GM23338 (cell line): ENCODE results near the gene PIGR. TPM values are rescaled to one million over a fixed set of nuclear protein-coding genes. Genes with fewer than 3 reads are reported as not detected.

Source experiments
- ATAC-seq: fragments of 200-7000 bp; cut with Tn5 transposase; 3 replicates; pipeline ENCODE4 v1.9.1; 2020
- DNase-seq: peaks from one replicate; pipeline ENCODE4 v3.0.0-alpha.2; 2015; ENCODE audit warnings: low spot score
- H2AFZ ChIP-seq: fragments of 200-600 bp; sonication (generic); 2 replicates; pipeline ENCODE4 v1.8.0; 2016; ENCODE audit warnings: antibody characterized with exemption, mild to moderate bottlenecking, moderate library complexity
- H3F3A ChIP-seq: fragments of 200-600 bp; sonication (generic); replicated peaks from 2 replicates; pipeline ENCODE4 v1.8.0; 2017; ENCODE audit warnings: antibody characterized with exemption, mixed run types, low read depth
- H3K27ac ChIP-seq: fragments of 200-600 bp; sonication (generic); 2 replicates; pipeline ENCODE4 v1.6.1; 2016; ENCODE audit warnings: low read depth
- H3K27me3 ChIP-seq: fragments of 200-600 bp; sonication (generic); 2 replicates; pipeline ENCODE4 v1.8.0; 2016; ENCODE audit warnings: mild to moderate bottlenecking, mixed run types, moderate library complexity; ENCODE audit not compliant: insufficient read depth
- H3K36me3 ChIP-seq: fragments of 200-600 bp; sonication (generic); 2 replicates; pipeline ENCODE4 v1.8.0; 2016; ENCODE audit warnings: mild to moderate bottlenecking; ENCODE audit not compliant: insufficient read depth
- H3K4me1 ChIP-seq: fragments of 200-600 bp; sonication (generic); 2 replicates; pipeline ENCODE4 v1.8.0; 2016; ENCODE audit warnings: mild to moderate bottlenecking, moderate library complexity; ENCODE audit not compliant: insufficient read depth
- H3K4me2 ChIP-seq: fragments of 200-600 bp; sonication (generic); 2 replicates; pipeline ENCODE4 v1.7.1; 2017; ENCODE audit warnings: mixed run types
- H3K4me3 ChIP-seq: fragments of 200-600 bp; sonication (generic); 2 replicates; pipeline ENCODE4 v1.6.1; 2016; ENCODE audit warnings: mixed run types
- H3K79me2 ChIP-seq: fragments of 200-600 bp; sonication (generic); replicated peaks from 2 replicates; pipeline ENCODE4 v1.8.0; 2017; ENCODE audit warnings: mild to moderate bottlenecking; ENCODE audit not compliant: insufficient read depth
- H3K9me2 ChIP-seq: fragments of 200-600 bp; sonication (generic); 2 replicates; pipeline ENCODE4 v1.8.0; 2017; ENCODE audit not compliant: insufficient read depth
- H4K20me1 ChIP-seq: fragments of 200-600 bp; sonication (generic); replicated peaks from 2 replicates; pipeline ENCODE4 v1.8.0; 2017; ENCODE audit warnings: mild to moderate bottlenecking; ENCODE audit not compliant: insufficient read depth
- H3K27ac Mint-ChIP-seq: 2 replicates; pipeline ENCODE4 v1.8.0; 2020; ENCODE audit warnings: inconsistent platforms, mild to moderate bottlenecking, moderate library complexity, mixed read lengths
- H3K27me3 Mint-ChIP-seq: 3 replicates; pipeline ENCODE4 v1.8.0; 2022; ENCODE audit warnings: low read depth, mild to moderate bottlenecking, moderate library complexity, mixed read lengths, inconsistent platforms; ENCODE audit not compliant: insufficient read depth, poor library complexity
- H3K36me3 Mint-ChIP-seq: 3 replicates; pipeline ENCODE4 v1.8.0; 2021; ENCODE audit warnings: low read depth, mild to moderate bottlenecking, inconsistent platforms, moderate library complexity, mixed read lengths
- H3K4me1 Mint-ChIP-seq: 3 replicates; pipeline ENCODE4 v1.8.0; 2020; ENCODE audit warnings: mild to moderate bottlenecking, inconsistent platforms, mixed read lengths
- H3K4me3 Mint-ChIP-seq: 3 replicates; pipeline ENCODE4 v1.8.0; 2021; ENCODE audit warnings: moderate library complexity, mild to moderate bottlenecking, inconsistent platforms, mixed read lengths
- H3K9me3 Mint-ChIP-seq: 3 replicates; pipeline ENCODE4 v1.8.0; 2020; ENCODE audit warnings: moderate library complexity, mild to moderate bottlenecking, inconsistent platforms, mixed read lengths
- ETS1 ChIP-seq: IDR thresholded peaks from 2 replicates; pipeline ENCODE4 v1.6.1; 2016; ENCODE audit warnings: antibody characterized with exemption
- EZH2 ChIP-seq: fragments of 200-600 bp; sonication (generic); IDR thresholded peaks from one replicate; pipeline ENCODE4 v1.8.0; 2017; ENCODE audit warnings: antibody characterized with exemption, mild to moderate bottlenecking, low read depth; ENCODE audit not compliant: unreplicated experiment
- EZH2phosphoT487 ChIP-seq: fragments of 200-600 bp; sonication (generic); IDR thresholded peaks from one replicate; pipeline ENCODE4 v1.8.1; 2018; ENCODE audit warnings: antibody characterized with exemption; ENCODE audit not compliant: unreplicated experiment
- NANOG ChIP-seq: IDR thresholded peaks from 2 replicates; pipeline ENCODE4 v1.6.1; 2016; ENCODE audit warnings: antibody characterized with exemption, borderline replicate concordance
- POLR2AphosphoS5 ChIP-seq: IDR thresholded peaks from 2 replicates; pipeline ENCODE4 v1.6.1; 2016; ENCODE audit warnings: antibody characterized with exemption, low read depth
- ZNF114 ChIP-seq: fragments of 250-450 bp; sonication (Bioruptor Pico); IDR thresholded peaks from 2 replicates; pipeline ENCODE4 v1.5.0; 2020; ENCODE audit warnings: mild to moderate bottlenecking, moderate library complexity
- polyA plus RNA-seq: library from polyadenylated mRNA; unstranded; fragments of >200 nt; fragmentation: Nextera tagmentation; extraction: Ambion mirVana; gene quantifications from 2 replicates; pipeline ENCODE4 v1.2.1, GENCODE V29; 2016
- total RNA-seq: library from RNA; depleted of rRNA; stranded (reverse); fragments of >200 nt; shearing (Covaris generic); gene quantifications from 2 replicates; pipeline ENCODE4 v1.2.3, GENCODE V29; 2014
- TF ChIP-seq, protein P1 (sequence below): fragments of 250-450 bp; sonication (Bioruptor Pico); IDR thresholded peaks from 2 replicates; pipeline ENCODE4 v1.5.0; 2020; ENCODE audit warnings: mild to moderate bottlenecking, moderate library complexity

Gene PIGR
- total and polyA plus RNA-seq, 2 experiments from 2014 or later, result not detected

DNA sequence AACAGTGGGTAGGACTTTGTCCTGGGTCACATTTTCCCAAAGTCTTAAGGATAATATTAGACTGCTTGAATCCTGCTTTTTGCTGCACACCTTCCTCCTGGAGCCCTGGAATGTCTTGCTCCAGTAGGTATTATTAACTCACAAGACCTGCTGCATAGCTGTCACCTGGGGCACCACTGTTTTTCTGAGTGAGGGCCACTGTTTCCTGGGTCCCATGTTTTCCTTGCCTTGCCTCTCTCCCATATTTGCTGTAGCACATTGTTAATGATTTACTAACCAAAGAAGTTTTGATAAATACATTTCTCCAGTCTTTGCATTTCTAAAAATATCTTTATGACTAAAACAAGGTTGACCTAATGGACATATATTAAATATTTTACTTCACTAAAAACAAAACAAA is 46.5 kb upstream of the PIGR start:
- Histone ChIP-seq H3K4me1 (no peaks in the 10 kb centered on the region), H3K79me2 (no peaks in the 10 kb centered on the region), H4K20me1 (no peaks in the 10 kb centered on the region), H3K4me2 (no peak overlapping the region), H3F3A (no peaks in the 10 kb centered on the region), H3K4me3 (no peak overlapping the region), H3K9me2 (no peaks in the 10 kb centered on the region), H2AFZ (no peak overlapping the region), H3K27me3 (no peaks in the 10 kb centered on the region), H3K27ac (no peak overlapping the region), H3K36me3 (no peaks in the 10 kb centered on the region)
- DNase-seq (no peak), ATAC-seq (no peak)
- Mint-ChIP-seq H3K9me3 (no peaks in the 10 kb centered on the region), H3K4me3 (no peak overlapping the region), H3K27ac (no peak overlapping the region), H3K4me1 (no peaks in the 10 kb centered on the region; the same call in 2 of the 3 replicates), H3K36me3 (no peaks in the 10 kb centered on the region), H3K27me3 (peaks cover 5% of the 10 kb centered on the region)
- TF ChIP-seq EZH2 (no peak), POLR2AphosphoS5 (no peak), ETS1 (no peak), NANOG (no peak), EZH2phosphoT487 (no peak), ZNF114 (no peak)
- TF ChIP-seq, protein P1, sequence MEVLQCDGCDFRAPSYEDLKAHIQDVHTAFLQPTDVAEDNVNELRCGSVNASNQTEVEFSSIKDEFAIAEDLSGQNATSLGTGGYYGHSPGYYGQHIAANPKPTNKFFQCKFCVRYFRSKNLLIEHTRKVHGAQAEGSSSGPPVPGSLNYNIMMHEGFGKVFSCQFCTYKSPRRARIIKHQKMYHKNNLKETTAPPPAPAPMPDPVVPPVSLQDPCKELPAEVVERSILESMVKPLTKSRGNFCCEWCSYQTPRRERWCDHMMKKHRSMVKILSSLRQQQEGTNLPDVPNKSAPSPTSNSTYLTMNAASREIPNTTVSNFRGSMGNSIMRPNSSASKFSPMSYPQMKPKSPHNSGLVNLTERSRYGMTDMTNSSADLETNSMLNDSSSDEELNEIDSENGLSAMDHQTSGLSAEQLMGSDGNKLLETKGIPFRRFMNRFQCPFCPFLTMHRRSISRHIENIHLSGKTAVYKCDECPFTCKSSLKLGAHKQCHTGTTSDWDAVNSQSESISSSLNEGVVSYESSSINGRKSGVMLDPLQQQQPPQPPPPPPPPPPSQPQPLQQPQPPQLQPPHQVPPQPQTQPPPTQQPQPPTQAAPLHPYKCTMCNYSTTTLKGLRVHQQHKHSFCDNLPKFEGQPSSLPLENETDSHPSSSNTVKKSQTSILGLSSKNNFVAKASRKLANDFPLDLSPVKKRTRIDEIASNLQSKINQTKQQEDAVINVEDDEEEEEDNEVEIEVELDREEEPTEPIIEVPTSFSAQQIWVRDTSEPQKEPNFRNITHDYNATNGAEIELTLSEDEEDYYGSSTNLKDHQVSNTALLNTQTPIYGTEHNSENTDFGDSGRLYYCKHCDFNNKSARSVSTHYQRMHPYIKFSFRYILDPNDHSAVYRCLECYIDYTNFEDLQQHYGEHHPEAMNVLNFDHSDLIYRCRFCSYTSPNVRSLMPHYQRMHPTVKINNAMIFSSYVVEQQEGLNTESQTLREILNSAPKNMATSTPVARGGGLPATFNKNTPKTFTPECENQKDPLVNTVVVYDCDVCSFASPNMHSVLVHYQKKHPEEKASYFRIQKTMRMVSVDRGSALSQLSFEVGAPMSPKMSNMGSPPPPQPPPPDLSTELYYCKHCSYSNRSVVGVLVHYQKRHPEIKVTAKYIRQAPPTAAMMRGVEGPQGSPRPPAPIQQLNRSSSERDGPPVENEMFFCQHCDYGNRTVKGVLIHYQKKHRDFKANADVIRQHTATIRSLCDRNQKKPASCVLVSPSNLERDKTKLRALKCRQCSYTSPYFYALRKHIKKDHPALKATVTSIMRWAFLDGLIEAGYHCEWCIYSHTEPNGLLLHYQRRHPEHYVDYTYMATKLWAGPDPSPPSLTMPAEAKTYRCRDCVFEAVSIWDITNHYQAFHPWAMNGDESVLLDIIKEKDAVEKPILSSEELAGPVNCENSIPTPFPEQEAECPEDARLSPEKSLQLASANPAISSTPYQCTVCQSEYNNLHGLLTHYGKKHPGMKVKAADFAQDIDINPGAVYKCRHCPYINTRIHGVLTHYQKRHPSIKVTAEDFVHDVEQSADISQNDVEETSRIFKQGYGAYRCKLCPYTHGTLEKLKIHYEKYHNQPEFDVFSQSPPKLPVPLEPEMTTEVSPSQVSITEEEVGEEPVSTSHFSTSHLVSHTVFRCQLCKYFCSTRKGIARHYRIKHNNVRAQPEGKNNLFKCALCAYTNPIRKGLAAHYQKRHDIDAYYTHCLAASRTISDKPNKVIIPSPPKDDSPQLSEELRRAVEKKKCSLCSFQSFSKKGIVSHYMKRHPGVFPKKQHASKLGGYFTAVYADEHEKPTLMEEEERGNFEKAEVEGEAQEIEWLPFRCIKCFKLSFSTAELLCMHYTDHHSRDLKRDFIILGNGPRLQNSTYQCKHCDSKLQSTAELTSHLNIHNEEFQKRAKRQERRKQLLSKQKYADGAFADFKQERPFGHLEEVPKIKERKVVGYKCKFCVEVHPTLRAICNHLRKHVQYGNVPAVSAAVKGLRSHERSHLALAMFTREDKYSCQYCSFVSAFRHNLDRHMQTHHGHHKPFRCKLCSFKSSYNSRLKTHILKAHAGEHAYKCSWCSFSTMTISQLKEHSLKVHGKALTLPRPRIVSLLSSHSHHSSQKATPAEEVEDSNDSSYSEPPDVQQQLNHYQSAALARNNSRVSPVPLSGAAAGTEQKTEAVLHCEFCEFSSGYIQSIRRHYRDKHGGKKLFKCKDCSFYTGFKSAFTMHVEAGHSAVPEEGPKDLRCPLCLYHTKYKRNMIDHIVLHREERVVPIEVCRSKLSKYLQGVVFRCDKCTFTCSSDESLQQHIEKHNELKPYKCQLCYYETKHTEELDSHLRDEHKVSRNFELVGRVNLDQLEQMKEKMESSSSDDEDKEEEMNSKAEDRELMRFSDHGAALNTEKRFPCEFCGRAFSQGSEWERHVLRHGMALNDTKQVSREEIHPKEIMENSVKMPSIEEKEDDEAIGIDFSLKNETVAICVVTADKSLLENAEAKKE, result no peak
